DMS79 treated with DMSO at 0.1 percent for 48 hours (cell line): ENCODE results near the gene COMT.
"Not testable (repeated sequence)": the region's sequence is repeated elsewhere in the genome, so short reads cannot be mapped to it uniquely, and the experiment has no call there.

Experiments used
- DNase-seq: peaks from one replicate; lab custom pipeline; 2025; lab: John Stamatoyannopoulos, UW

The COMT gene

GRCh38 chr22:19941365-19942082, at the start of gene COMT, which contains the start of gene TXNRD2:
Gene COMT (plus strand): TSS chr22:19941772. CDS start chr22:19962527, 20,755 bp downstream.
Gene TXNRD2 (minus strand): TSS chr22:19941818. CDS start chr22:19941803, 15 bp downstream.
- DNase-seq: no peak

DNA sequence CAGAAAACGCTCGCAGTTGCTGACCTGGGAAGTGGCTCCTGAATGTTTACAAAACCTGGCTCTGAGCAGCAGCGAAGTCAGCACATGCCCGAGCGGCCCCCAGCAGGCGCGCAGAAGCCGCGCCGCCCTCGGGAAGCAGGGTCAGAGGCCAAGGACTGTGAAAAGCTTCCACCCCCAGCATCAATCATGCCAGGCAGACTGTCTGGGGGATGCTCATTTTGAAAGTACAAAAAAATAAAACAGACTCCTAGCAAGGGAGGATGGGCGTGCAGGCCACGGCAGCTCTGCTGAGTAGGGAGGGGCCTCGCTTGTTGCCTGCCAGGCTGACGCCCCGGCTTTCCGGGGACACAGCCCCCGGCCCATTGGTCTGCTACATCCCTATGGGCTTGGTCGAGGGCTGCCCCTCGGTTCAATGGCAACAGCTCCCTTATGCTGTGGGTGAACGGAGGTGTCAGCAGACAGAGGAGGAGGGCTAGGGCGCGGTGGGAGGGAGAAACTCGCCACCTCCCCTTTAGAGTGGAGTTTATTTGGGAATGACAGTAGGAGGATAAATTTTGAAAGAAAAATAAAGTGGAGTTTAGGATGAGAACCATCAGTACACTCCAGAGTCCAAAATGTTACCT, 49.2 kb upstream of the COMT start:
- DNase-seq: no peak

DNA sequence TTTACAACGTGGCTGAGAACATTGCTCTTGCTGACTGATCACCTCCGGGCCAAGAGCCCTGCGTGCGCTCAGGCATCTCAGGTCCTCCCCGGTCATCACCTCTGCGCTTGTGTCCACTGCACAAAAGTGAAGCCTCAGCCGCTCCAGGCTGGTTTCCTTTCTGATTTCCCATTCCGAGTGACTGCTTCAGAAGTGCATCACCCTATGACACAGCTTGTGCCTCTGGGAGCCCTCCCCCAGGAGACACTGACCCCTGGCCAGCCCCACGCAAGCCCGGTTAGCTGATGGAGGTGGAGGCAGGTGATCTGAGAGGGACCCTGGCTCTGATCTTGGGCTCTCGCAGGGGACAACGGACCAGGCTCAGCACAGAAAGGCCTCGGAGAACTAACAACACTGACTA, 48.6 kb upstream of the COMT start:
- no peak for DNase-seq

DNA sequence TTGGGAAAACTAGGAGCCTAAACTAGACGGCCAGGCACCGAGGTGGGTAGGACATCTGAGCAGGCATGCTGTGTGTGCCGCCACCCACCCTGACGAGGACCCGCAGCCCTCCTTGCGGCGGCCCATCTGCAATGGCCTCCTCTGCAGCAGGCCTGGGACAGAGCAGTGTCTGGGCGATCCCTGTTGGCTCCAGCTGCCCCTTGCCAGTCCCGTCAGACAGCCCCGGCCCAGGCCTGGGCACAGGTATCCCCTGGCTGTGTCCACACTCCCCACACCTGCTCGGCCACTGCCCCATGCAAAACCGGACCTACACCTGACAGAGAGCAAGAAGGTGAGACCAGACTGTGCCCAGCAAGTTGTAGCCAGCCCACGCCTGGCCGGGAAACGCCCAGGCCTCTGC, 48.2 kb upstream of the COMT start:
- no peak for DNase-seq

GRCh38 chr22:19895160-19895849, 46.3 kb upstream of the COMT start:
- DNase-seq: no peak

DNA sequence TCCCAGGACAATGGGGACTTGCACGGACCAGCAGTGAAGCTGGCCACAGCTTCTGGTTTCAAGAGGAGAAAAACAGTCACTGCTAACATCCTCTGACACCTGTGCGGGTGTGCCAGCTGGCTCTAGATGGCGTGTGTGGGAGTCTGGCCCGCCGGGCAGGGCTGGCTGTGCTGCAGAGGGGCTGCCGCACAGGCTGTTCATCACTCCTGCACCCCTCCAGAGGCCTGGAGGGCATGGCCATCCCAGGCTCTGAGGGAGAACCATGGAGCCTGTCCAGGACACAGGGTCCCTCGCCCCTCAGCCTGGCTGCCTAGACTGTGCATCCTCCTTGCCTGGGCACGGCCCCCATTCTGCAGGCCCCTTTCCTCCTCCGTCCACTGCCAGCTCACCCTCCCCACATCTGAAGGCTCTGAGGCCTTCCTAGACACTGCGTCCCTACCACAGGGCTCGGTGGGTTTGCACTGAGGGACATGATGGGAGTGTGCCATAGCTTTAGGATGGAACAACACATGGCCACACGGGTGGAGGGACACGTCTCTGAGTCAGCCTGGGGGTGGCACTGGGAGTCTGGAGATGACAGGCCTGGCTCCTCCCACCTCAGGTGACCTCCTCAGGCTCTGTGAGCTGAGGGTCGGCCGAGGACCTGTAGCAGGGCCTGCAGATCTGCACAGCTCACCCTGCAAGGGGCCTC, 44.8 kb upstream of the COMT start:
- no peak for DNase-seq

DNA sequence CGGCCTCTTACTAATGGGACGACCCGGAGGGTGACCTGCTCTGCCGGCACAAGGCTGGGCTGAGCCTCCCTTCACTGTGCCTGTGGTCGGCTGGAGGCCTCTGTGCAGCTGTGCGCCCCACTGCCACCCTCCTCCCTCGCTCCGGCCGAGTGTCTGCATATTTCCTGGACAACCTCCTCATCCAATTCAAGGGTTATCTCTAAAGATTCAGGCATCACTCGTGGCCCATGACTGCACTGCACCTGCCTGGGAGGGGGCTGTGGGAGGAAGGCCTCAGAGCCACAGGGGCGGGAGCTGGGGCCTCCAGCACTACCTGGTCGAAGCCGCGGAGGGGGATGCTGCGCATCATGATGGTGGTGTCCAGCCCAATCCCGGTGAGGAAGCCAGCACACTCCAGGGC, 43.8 kb upstream of the COMT start:
- no peak for DNase-seq

DNA sequence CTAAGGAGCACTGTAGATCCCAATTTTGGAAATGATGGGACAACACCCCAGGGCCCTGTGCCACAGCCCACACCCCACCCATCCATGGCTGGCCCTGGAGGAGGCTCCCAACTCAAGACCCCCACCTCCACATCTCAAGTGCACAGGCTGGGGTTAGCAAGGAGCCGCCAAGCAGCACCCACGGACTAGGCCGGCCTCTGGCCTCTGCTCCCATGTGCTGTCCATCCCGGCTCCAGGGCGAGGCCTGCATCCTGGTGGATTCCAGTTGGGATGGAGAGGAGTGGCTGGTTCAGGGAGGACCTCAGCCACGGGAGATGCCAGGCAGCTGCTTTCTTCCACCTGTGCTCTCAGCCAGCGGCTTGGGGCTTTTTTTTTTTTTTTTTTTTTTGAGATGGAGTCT, 43.4 kb upstream of the COMT start:
- DNase-seq: no peak

- DNase-seq: no peak
Observed at GRCh38 chr22:19898831-19899567, 42.6 kb upstream of the COMT start.

DNA sequence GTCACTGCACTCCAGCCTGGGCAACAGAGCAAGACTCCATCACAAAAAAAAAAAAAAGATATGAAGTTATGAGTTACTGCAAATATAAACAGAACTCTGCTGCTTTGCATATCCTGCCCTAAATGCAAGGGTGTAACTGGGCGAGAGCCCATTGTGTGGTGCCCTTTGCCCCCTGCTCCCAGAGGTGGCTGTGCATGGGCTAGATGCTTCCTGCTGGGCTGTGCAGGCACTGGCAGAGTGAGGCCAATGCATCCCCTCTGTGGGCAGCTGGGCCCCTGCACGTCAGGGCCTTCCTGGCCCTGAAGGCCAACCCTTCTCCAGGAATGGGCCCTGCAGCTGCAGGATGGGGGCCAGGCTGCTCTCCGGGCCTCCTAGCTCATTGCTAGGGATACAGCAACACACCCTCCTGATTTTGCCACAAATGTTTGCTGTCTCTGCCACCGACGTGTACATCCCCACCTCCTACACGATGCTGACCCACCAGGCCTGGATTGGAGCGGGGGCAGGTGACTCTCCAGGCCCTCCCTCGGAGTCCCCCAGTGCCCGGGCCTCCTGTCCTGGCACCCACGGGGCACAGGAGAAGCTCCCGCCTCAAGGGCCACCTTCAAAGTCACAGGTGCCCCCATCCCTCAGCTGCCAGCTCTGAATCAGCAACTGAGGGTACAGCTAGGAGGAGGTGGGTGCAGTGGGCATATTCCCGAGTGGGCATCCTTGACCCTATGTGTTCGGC, 40.7 kb upstream of the COMT start:
- no peak for DNase-seq

GRCh38 chr22:19901577-19902244, 39.9 kb upstream of the COMT start:
- DNase-seq: no peak

- DNase-seq: peak; percentile 8
Observed at GRCh38 chr22:19902245-19902715, 39.3 kb upstream of the COMT start.

- DNase-seq: no peak
Observed at GRCh38 chr22:19903031-19903430, 38.5 kb upstream of the COMT start.

- DNase-seq: no peak
Observed at GRCh38 chr22:19903513-19903912, 38.1 kb upstream of the COMT start.

GRCh38 chr22:19904174-19904856, 37.3 kb upstream of the COMT start:
- no peak for DNase-seq

DNA sequence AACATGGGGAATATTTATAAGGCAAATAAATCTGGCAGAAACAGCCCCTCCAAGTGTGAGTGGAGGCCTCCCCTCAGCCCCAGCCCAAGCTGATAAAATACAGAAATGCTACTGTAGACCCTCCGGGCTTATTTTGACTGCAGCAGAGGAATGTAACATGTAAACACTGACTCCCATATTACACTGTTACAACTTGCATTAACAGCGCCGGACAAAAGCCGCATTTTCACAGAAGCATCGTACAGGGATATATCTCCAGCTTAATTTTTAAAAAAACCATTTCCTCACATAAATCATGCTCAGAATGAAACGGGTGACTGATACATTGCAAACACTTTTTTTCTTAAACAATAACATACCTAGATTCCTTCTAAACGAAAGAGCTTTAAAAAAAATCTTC, 36.6 kb upstream of the COMT start:
- no peak for DNase-seq

- no peak for DNase-seq
Observed at GRCh38 chr22:19905347-19906276, 36.0 kb upstream of the COMT start.

DNA sequence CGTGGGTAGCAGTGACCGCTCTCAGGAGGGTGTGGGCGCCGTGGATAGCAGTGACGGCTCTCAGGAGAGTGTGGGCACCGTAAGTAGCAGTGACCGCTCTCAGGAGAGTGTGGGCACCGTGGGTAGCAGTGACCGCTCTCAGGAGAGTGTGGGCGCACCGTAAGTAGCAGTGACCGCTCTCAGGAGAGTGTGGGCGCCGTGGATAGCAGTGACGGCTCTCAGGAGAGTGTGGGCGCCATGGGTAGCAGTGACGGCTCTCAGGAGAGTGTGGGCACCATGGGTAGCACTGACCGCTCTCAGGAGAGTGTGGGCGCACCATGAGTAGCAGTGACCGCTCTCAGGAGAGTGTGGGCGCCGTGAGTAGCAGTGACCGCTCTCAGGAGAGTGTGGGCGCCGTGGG, 34.7 kb upstream of the COMT start:
- not testable (repeated sequence) for DNase-seq

- DNase-seq: not testable (repeated sequence)
Observed at GRCh38 chr22:19907902-19908301, 33.7 kb upstream of the COMT start.
